ENCODE results near the gene SMIM41. TPM values are rescaled to one million over a fixed set of nuclear protein-coding genes. Genes with fewer than 3 reads are reported as not detected.
A peak's percentile ranks its signal among the peaks of the same experiment; 100 is the strongest.

The SMIM41 gene
- total and polyA plus RNA-seq, 10 of the 15 experiments (the other 5 are each of a cell fraction or from before 2014, with no cell fraction given): not detected

DNA sequence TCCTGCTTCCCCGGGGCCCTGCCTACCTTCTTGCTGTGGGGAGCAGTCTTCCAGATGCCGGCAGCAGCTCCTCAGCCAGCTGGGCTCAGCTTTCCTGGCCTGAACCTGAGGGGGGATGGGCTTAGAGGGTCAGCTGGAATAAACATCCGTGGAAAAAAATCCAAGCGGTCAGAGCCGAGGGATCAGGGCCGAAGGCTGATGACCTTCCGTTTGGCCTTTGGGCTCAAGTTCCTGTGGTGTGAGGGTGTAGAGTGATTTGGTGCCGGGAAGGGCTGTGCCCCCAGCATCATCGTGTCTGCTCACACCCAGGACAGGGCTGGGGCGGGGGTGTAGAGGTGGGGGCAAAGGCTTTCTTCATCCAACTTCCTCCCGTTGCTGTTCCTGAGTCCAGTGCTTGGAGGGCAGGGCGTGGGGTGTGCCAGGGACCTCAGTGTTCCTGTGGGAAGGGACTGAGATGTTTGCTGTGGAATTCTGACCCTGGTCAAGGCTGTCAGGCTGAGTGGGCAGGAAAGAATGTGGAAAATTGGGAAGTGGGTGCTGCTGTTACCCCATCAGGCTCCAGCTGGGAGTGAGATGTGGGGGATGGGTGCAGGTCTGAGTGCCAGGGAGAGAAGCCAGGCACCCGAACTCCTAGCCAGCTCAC is 2.6 kb downstream of the SMIM41 start:
- Histone ChIP-seq H2AFZ (ENCODE audit: control insufficient read depth, low read depth, low read length) (no peak overlapping the region), H3K36me3 (ENCODE audit: control insufficient read depth in 2 of 2, insufficient read depth in 2 of 2, low read length in 1 of 2) (peaks cover 4 to 9% of the 10 kb centered on the region in 2 experiments; a peak in 3 of 4 replicates), H4K20me1 (ENCODE audit: control insufficient read depth, insufficient read depth) (no peaks in the 10 kb centered on the region), H3K27me3 (replicated peaks in 1 of 2; ENCODE audit: control insufficient read depth in 2 of 2, insufficient read depth in 2 of 2, low read length in 1 of 2) (no peaks in the 10 kb centered on the region; a peak in 1 of 4 replicates), H3K27ac (ENCODE audit: control insufficient read depth, insufficient read depth) (no peak overlapping the region), H3K9me3 (replicated peaks; ENCODE audit: control insufficient read depth, insufficient read depth, low read length) (no peaks in the 10 kb centered on the region), H3K9ac (ENCODE audit: control insufficient read depth, insufficient read depth, low read length) (no peak overlapping the region), H3K4me3 (no peak overlapping the region), H3K4me1 (ENCODE audit: control insufficient read depth, insufficient read depth, low read length) (peaks cover 14% of the 10 kb centered on the region), H3K4me2 (ENCODE audit: control insufficient read depth, insufficient read depth) (no peak overlapping the region), H3K79me2 (ENCODE audit: control insufficient read depth, insufficient read depth, low read length) (no peaks in the 10 kb centered on the region)
- no TSS peak for BruUV-seq (replicated peaks)
- ATAC-seq (no peak), DNase-seq (ENCODE audit: low read depth, low spot score) (no peak), FAIRE-seq (no peak)
- TF ChIP-seq SIN3A (IDR thresholded peaks at IDR 0.05; ENCODE audit: low read depth, low read length): no peak
- in situ Hi-C loops (cut with MboI): loop anchor here (5.0 kb wide), 1 partner anchor 55 kb away; no protein-coding TSS in a partner anchor
- intact Hi-C loops (cut with micrococcal nuclease; ENCODE audit: unreplicated experiment): no loop called here
- 62% methylated on average over 13 of the region's 13 CpGs for WGBS (ENCODE audit: insufficient coverage, insufficient replicate concordance, low lambda C conversion rate, missing lambda C conversion rate)
- SMC1A ChIA-PET (ENCODE audit: uncharacterized antibody, unreplicated experiment): interaction anchor here (1.1 to 12.5 kb wide), 9 partner anchors 11 to 84 kb away, joined by 3 to 322 read pairs (median 5); partner anchors contain the start of gene ATG101
- POLR2A ChIA-PET: interaction anchor here (0.6 to 2.1 kb wide), 7 partner anchors 10 to 72 kb away, joined by 3 to 7 read pairs (median 5); no protein-coding TSS in a partner anchor
- RAD21 ChIA-PET (ENCODE audit: unreplicated experiment): interaction anchor here (0.9 to 3.7 kb wide), 16 partner anchors 13 to 59 kb away, joined by 3 to 111 read pairs (median 5); partner anchors contain the start of genes ATG101 and NR4A1
- CTCF ChIA-PET: interaction anchor here (0.9 to 13.1 kb wide), 19 partner anchors 8 to 91 kb away, joined by 3 to 622 read pairs (median 6); partner anchors contain the start of genes ATG101 and NR4A1

DNA sequence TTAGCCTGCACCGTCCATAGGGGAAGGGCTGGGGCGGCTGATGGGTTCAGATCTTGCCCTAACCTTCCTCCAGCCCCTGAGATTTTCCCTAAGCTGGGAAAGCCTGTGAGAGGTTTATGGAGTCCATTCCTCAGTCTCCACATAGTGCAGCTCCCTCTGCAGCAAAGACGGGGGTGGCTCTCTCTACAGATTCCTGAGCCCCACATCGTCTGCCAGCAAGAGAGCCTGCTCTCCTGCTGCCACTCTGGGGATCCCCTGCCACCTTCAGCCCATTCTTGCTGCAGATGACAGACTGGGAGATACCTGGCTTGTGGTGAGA is 3.1 kb downstream of the SMIM41 start:
- Histone ChIP-seq H3K27ac (ENCODE audit: control insufficient read depth, insufficient read depth) (no peak overlapping the region), H3K9me3 (replicated peaks; ENCODE audit: control insufficient read depth, insufficient read depth, low read length) (no peaks in the 10 kb centered on the region), H3K27me3 (replicated peaks in 1 of 2; ENCODE audit: control insufficient read depth in 2 of 2, insufficient read depth in 2 of 2, low read length in 1 of 2) (no peaks in the 10 kb centered on the region; a peak in 1 of 4 replicates), H2AFZ (ENCODE audit: control insufficient read depth, low read depth, low read length) (no peak overlapping the region), H3K36me3 (ENCODE audit: control insufficient read depth in 2 of 2, insufficient read depth in 2 of 2, low read length in 1 of 2) (peaks cover 4 to 8% of the 10 kb centered on the region in 2 experiments; a peak in 3 of 4 replicates), H4K20me1 (ENCODE audit: control insufficient read depth, insufficient read depth) (no peaks in the 10 kb centered on the region), H3K4me1 (ENCODE audit: control insufficient read depth, insufficient read depth, low read length) (peaks cover 14% of the 10 kb centered on the region), H3K79me2 (ENCODE audit: control insufficient read depth, insufficient read depth, low read length) (no peaks in the 10 kb centered on the region), H3K4me2 (ENCODE audit: control insufficient read depth, insufficient read depth) (no peak overlapping the region), H3K4me3 (no peak overlapping the region), H3K9ac (ENCODE audit: control insufficient read depth, insufficient read depth, low read length) (no peak overlapping the region)
- BruUV-seq (replicated peaks): no TSS peak
- in situ Hi-C loops (cut with MboI): loop anchor here (5.0 kb wide), 1 partner anchor 55 kb away; no protein-coding TSS in a partner anchor
- no peak for TF ChIP-seq CREM (IDR thresholded peaks at IDR 0.05; ENCODE audit: low read depth)
- no peak for TF ChIP-seq GABPA (IDR thresholded peaks at IDR 0.05; ENCODE audit: low read depth)
- no peak for TF ChIP-seq PML (IDR thresholded peaks at IDR 0.05; ENCODE audit: low read length)
- TF ChIP-seq FOXK2 (IDR thresholded peaks at IDR 0.05): no peak
- TF ChIP-seq MYC (IDR thresholded peaks at IDR 0.05; ENCODE audit: insufficient read depth, insufficient read length, insufficient replicate concordance, low read length, severe bottlenecking): no peak
- no peak for TF ChIP-seq ETV6 (conservative IDR thresholded peaks at IDR 0.05 in 1 of 2, IDR thresholded peaks at IDR 0.05 in 1 of 2; ENCODE audit: borderline replicate concordance in 1 of 2, low read depth in 1 of 2)
- ChIA-PET CTCF (interaction anchor here (0.9 to 13.1 kb wide), 19 partner anchors 8 to 92 kb away, joined by 3 to 622 read pairs (median 6); partner anchors contain the start of genes ATG101 and NR4A1), POLR2A (interaction anchor here (1.4 to 2.1 kb wide), 3 partner anchors 11 to 50 kb away, joined by 6 to 7 read pairs (median 6); no protein-coding TSS in a partner anchor), RAD21 (ENCODE audit: unreplicated experiment) (interaction anchor here (0.6 to 3.7 kb wide), 15 partner anchors 13 to 59 kb away, joined by 3 to 111 read pairs (median 5); partner anchors contain the start of genes ATG101 and NR4A1), SMC1A (ENCODE audit: uncharacterized antibody, unreplicated experiment) (interaction anchor here (1.0 to 12.5 kb wide), 7 partner anchors 12 to 54 kb away, joined by 3 to 322 read pairs (median 3); partner anchors contain the start of gene ATG101)
- peak; percentile 11 for ATAC-seq
- FAIRE-seq: no peak
- intact Hi-C loops (cut with micrococcal nuclease; ENCODE audit: unreplicated experiment): no loop called here
- WGBS (ENCODE audit: insufficient coverage, insufficient replicate concordance, low lambda C conversion rate, missing lambda C conversion rate): 54% methylated on average over 4 of the region's 4 CpGs
- DNase-seq (ENCODE audit: low read depth, low spot score): no peak
